NCI-H2081 treated with DMSO at 0.1 percent for 48 hours (cell line): ENCODE results near the gene NFATC3.
"Not testable (repeated sequence)": the region's sequence is repeated elsewhere in the genome, so short reads cannot be mapped to it uniquely, and the experiment has no call there.

Experiments
- DNase-seq: peaks from one replicate; lab custom pipeline; 2025; lab: John Stamatoyannopoulos, UW

The NFATC3 gene

GRCh38 chr16:68120496-68120895, 35.3 kb downstream of the NFATC3 start:
- not testable (repeated sequence) for DNase-seq

GRCh38 chr16:68126395-68126794, 41.2 kb downstream of the NFATC3 start:
- no peak for DNase-seq

GRCh38 chr16:68128577-68129305, 43.6 kb downstream of the NFATC3 start:
- no peak for DNase-seq

- no peak for DNase-seq
Measured at GRCh38 chr16:68130520-68130919, 45.4 kb downstream of the NFATC3 start.

GRCh38 chr16:68131813-68132706, 46.9 kb downstream of the NFATC3 start:
- no peak for DNase-seq

- DNase-seq, result not testable (repeated sequence)
Measured at GRCh38 chr16:68133000-68133399, 47.8 kb downstream of the NFATC3 start.

GRCh38 chr16:68134644-68135043, 49.5 kb downstream of the NFATC3 start:
- DNase-seq, result no peak

- DNase-seq, result no peak
Measured at GRCh38 chr16:68136515-68136914, 51.3 kb downstream of the NFATC3 start.

GRCh38 chr16:68144008-68144407, 58.8 kb downstream of the NFATC3 start:
- DNase-seq, result no peak

- DNase-seq, result no peak
Measured at GRCh38 chr16:68146585-68146984, 61.4 kb downstream of the NFATC3 start.

- no peak for DNase-seq
Measured at GRCh38 chr16:68147444-68147843, 62.3 kb downstream of the NFATC3 start.

GRCh38 chr16:68149596-68149995, 64.4 kb downstream of the NFATC3 start:
- no peak for DNase-seq

- no peak for DNase-seq
Measured at GRCh38 chr16:68155425-68155824, 70.3 kb downstream of the NFATC3 start.

GRCh38 chr16:68162413-68162812, 77.2 kb downstream of the NFATC3 start:
- DNase-seq, result no peak

- not testable (repeated sequence) for DNase-seq
Measured at GRCh38 chr16:68163275-68163674, 78.1 kb downstream of the NFATC3 start.

GRCh38 chr16:68166264-68166663, 81.1 kb downstream of the NFATC3 start:
- DNase-seq, result no peak

- no peak for DNase-seq
Measured at GRCh38 chr16:68179196-68179795, 94.1 kb downstream of the NFATC3 start.

GRCh38 chr16:68179855-68180254, 94.7 kb downstream of the NFATC3 start:
- no peak for DNase-seq

GRCh38 chr16:68183046-68183445, 97.9 kb downstream of the NFATC3 start:
- DNase-seq, result no peak

GRCh38 chr16:68186877-68187276, 101.7 kb downstream of the NFATC3 start:
- no peak for DNase-seq

- DNase-seq, result no peak
Measured at GRCh38 chr16:68187505-68187904, 102.3 kb downstream of the NFATC3 start.

- no peak for DNase-seq
Measured at GRCh38 chr16:68188170-68188569, 103.0 kb downstream of the NFATC3 start.

GRCh38 chr16:68190081-68190480, 104.9 kb downstream of the NFATC3 start:
- no peak for DNase-seq
